ENCODE data around the gene ANGPTL8. TPM values are rescaled to one million over a fixed set of nuclear protein-coding genes. Genes with fewer than 3 reads are reported as not detected.

ANGPTL8 gene
- total and polyA plus RNA-seq, 2 of the 13 experiments (the other 11 are each of a cell fraction or from before 2014, with no cell fraction given): 27.3 to 243 TPM

GRCh38 chr19:11264452-11265176, 25.2 kb downstream of the ANGPTL8 start (continued):
- TF ChIP-seq HNRNPL (IDR thresholded peaks at IDR 0.05; ENCODE audit: low read depth, low read length) (0 out of 2 replicates have a peak, but pooled peaks have one; percentile 33), NFYB (CRISPR knock-in tag; IDR thresholded peaks at IDR 0.05) (no peak), NFKB2 (CRISPR knock-in tag; IDR thresholded peaks at IDR 0.05; ENCODE audit: borderline replicate concordance) (peak; percentile 46; the same call in 1 of the 2 replicates), FOXA3 (CRISPR knock-in tag; IDR thresholded peaks at IDR 0.05) (peak; percentile 36; the same call in 1 of the 2 replicates), PREB (CRISPR knock-in tag; IDR thresholded peaks at IDR 0.05) (no peak), ZNF777 (CRISPR knock-in tag; IDR thresholded peaks at IDR 0.05) (no peak), KLF13 (CRISPR knock-in tag; IDR thresholded peaks at IDR 0.05) (no peak), ZNF317 (CRISPR knock-in tag; IDR thresholded peaks at IDR 0.05) (no peak), BHLHE40 (IDR thresholded peaks at IDR 0.05; ENCODE audit: low read length) (peak; percentile 86), ZNF224 (CRISPR knock-in tag; IDR thresholded peaks at IDR 0.05) (no peak), GTF2F1 (IDR thresholded peaks at IDR 0.05; ENCODE audit: low read length) (no peak), ZBTB8A (CRISPR knock-in tag; IDR thresholded peaks at IDR 0.05; ENCODE audit: borderline replicate concordance, low read depth) (no peak), SAFB2 (CRISPR knock-in tag; IDR thresholded peaks at IDR 0.05; ENCODE audit: borderline replicate concordance, low read depth) (no peak), IKZF5 (CRISPR knock-in tag; IDR thresholded peaks at IDR 0.05) (no peak), GLMP (CRISPR knock-in tag; IDR thresholded peaks at IDR 0.05; ENCODE audit: borderline replicate concordance) (no peak), SOX6 (IDR thresholded peaks at IDR 0.05) (no peak), SOX6 (CRISPR knock-in tag; IDR thresholded peaks at IDR 0.05) (0 out of 2 replicates have a peak, but pooled peaks have one; percentile 30), SIX1 (CRISPR knock-in tag; IDR thresholded peaks at IDR 0.05; ENCODE audit: borderline replicate concordance) (no peak), ZNF10 (CRISPR knock-in tag; IDR thresholded peaks at IDR 0.05; ENCODE audit: borderline replicate concordance, low read depth) (no peak), ZNF703 (CRISPR knock-in tag; IDR thresholded peaks at IDR 0.05; ENCODE audit: borderline replicate concordance) (no peak)
- TF ChIP-seq, protein P1, sequence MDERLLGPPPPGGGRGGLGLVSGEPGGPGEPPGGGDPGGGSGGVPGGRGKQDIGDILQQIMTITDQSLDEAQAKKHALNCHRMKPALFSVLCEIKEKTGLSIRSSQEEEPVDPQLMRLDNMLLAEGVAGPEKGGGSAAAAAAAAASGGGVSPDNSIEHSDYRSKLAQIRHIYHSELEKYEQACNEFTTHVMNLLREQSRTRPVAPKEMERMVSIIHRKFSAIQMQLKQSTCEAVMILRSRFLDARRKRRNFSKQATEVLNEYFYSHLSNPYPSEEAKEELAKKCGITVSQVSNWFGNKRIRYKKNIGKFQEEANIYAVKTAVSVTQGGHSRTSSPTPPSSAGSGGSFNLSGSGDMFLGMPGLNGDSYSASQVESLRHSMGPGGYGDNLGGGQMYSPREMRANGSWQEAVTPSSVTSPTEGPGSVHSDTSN (CRISPR knock-in tag; IDR thresholded peaks at IDR 0.05): no peak
- TF ChIP-seq, protein P2, sequence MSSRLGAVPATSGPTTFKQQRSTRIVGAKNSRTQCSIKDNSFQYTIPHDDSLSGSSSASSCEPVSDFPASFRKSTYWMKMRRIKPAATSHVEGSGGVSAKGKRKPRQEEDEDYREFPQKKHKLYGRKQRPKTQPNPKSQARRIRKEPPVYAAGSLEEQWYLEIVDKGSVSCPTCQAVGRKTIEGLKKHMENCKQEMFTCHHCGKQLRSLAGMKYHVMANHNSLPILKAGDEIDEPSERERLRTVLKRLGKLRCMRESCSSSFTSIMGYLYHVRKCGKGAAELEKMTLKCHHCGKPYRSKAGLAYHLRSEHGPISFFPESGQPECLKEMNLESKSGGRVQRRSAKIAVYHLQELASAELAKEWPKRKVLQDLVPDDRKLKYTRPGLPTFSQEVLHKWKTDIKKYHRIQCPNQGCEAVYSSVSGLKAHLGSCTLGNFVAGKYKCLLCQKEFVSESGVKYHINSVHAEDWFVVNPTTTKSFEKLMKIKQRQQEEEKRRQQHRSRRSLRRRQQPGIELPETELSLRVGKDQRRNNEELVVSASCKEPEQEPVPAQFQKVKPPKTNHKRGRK (CRISPR knock-in tag; IDR thresholded peaks at IDR 0.05): no peak
- TF ChIP-seq, protein P3, sequence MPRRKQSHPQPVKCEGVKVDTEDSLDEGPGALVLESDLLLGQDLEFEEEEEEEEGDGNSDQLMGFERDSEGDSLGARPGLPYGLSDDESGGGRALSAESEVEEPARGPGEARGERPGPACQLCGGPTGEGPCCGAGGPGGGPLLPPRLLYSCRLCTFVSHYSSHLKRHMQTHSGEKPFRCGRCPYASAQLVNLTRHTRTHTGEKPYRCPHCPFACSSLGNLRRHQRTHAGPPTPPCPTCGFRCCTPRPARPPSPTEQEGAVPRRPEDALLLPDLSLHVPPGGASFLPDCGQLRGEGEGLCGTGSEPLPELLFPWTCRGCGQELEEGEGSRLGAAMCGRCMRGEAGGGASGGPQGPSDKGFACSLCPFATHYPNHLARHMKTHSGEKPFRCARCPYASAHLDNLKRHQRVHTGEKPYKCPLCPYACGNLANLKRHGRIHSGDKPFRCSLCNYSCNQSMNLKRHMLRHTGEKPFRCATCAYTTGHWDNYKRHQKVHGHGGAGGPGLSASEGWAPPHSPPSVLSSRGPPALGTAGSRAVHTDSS (CRISPR knock-in tag; conservative IDR thresholded peaks at IDR 0.05): no peak

All from HepG2 (cell line).